Stimulated activated naive CD8-positive, alpha-beta T cell treated with anti-CD3 and anti-CD28 coated beads, Interleukin-15, amount 100 ng/mL, for 72 hours (primary cell): ENCODE data around the gene ZNF555.
"Not testable (repeated sequence)": the region's sequence is repeated elsewhere in the genome, so short reads cannot be mapped to it uniquely, and the experiment has no call there.

ENCODE experiments used
- ATAC-seq: fragments of 150-1000 bp; cut with Tn5 transposase; 2 replicates; pipeline ENCODE4 v1.10.0; 2021; ENCODE audit warnings: mild to moderate bottlenecking, moderate library complexity
- DNase-seq, 2 donors: peaks; one replicate each; pipeline ENCODE4 v3.0.0; 2021 to 2022
- H3K27ac Mint-ChIP-seq, 2 donors: one replicate each; pipeline ENCODE4 v1.8.0; 2022; ENCODE audit warnings: mild to moderate bottlenecking in 2 of 2, mixed read lengths in 2 of 2, moderate library complexity in 2 of 2
- H3K27me3 Mint-ChIP-seq: one replicate; pipeline ENCODE4 v1.8.0; 2022; ENCODE audit warnings: mixed read lengths
- H3K4me1 Mint-ChIP-seq: one replicate; pipeline ENCODE4 v1.8.0; 2022; ENCODE audit warnings: mild to moderate bottlenecking, mixed read lengths
- H3K4me3 Mint-ChIP-seq, 2 donors: one replicate each; pipeline ENCODE4 v1.8.0; 2022; ENCODE audit warnings: mild to moderate bottlenecking in 2 of 2, mixed read lengths in 2 of 2, moderate library complexity in 1 of 2
- H3K9me3 Mint-ChIP-seq, 2 donors: one replicate each; pipeline ENCODE4 v1.8.0; 2022; ENCODE audit warnings: mixed read lengths in 2 of 2

Gene ZNF555

GRCh38 chr19:2813235-2814160, 27.8 kb upstream of the ZNF555 start:
- Mint-ChIP-seq H3K9me3 (no peaks in the 10 kb centered on the region), H3K4me3 (no peak overlapping the region), H3K4me1 (peaks cover 6% of the 10 kb centered on the region), H3K27ac (no peak overlapping the region), H3K27me3 (no peaks in the 10 kb centered on the region)
- ATAC-seq, result no peak
- no peak for DNase-seq

- H3K27ac Mint-ChIP-seq, result peak overlapping the region in 1 of 2 donors; percentile 64
- ATAC-seq (no peak), DNase-seq (no peak)
- H3K4me1 Mint-ChIP-seq, result peaks cover 6% of the 10 kb centered on the region
- no peaks in the 10 kb centered on the region for H3K27me3 Mint-ChIP-seq
- H3K4me3 Mint-ChIP-seq, result no peak overlapping the region
- no peaks in the 10 kb centered on the region for H3K9me3 Mint-ChIP-seq
Measured at GRCh38 chr19:2814426-2814825, 26.8 kb upstream of the ZNF555 start.

- peaks cover 6% of the 10 kb centered on the region for H3K4me1 Mint-ChIP-seq
- DNase-seq, result no peak
- H3K9me3 Mint-ChIP-seq, result no peaks in the 10 kb centered on the region
- no peak for ATAC-seq
- no peaks in the 10 kb centered on the region for H3K27me3 Mint-ChIP-seq
- no peak overlapping the region for H3K27ac Mint-ChIP-seq
- H3K4me3 Mint-ChIP-seq, result no peak overlapping the region
Measured at GRCh38 chr19:2815191-2815614, 26.1 kb upstream of the ZNF555 start.

GRCh38 chr19:2815923-2816322, 25.4 kb upstream of the ZNF555 start:
- Mint-ChIP-seq H3K4me1 (peaks cover 9% of the 10 kb centered on the region), H3K27ac (peak overlapping the region in 1 of 2 donors; percentile 27), H3K27me3 (no peaks in the 10 kb centered on the region), H3K9me3 (no peaks in the 10 kb centered on the region), H3K4me3 (no peak overlapping the region)
- DNase-seq (no peak), ATAC-seq (no peak)

- DNase-seq, result no peak
- no peak for ATAC-seq
- Mint-ChIP-seq H3K27me3 (no peaks in the 10 kb centered on the region), H3K9me3 (no peaks in the 10 kb centered on the region), H3K27ac (no peak overlapping the region), H3K4me1 (peaks cover 16% of the 10 kb centered on the region), H3K4me3 (no peak overlapping the region)
Measured at GRCh38 chr19:2816641-2817040, 24.6 kb upstream of the ZNF555 start.

GRCh38 chr19:2817237-2817829, 23.9 kb upstream of the ZNF555 start:
- not testable (repeated sequence) for ATAC-seq, DNase-seq, H3K9me3 Mint-ChIP-seq, H3K27me3 Mint-ChIP-seq, H3K4me3 Mint-ChIP-seq
- Mint-ChIP-seq H3K4me1 (peaks cover 16% of the 10 kb centered on the region), H3K27ac (peak overlapping the region in 1 of 2 donors; percentile 94)

- Mint-ChIP-seq H3K4me3 (peak within 1 kb of the TSS; percentile 91 to 96), H3K9me3 (no peaks in the 10 kb centered on the region)
- ATAC-seq, result peak; percentile 93
Measured at GRCh38 chr19:2819540-2820111, 21.6 kb upstream of the ZNF555 start, which contains the start of gene ZNF554. ZNF554 (plus strand) TSS chr19:2819868; CDS start chr19:2820072, 204 bp downstream.

GRCh38 chr19:2820112-2820702, 21.1 kb upstream of the ZNF555 start:
- Mint-ChIP-seq H3K27me3 (no peaks in the 10 kb centered on the region), H3K27ac (no peak overlapping the region), H3K4me3 (peak overlapping the region; percentile 91 to 96), H3K4me1 (peaks cover 16% of the 10 kb centered on the region), H3K9me3 (no peaks in the 10 kb centered on the region)
- no peak for DNase-seq
- peak; percentile 50 for ATAC-seq

More at GRCh38 chr19:2819540-2820111, 21.6 kb upstream of the ZNF555 start, which contains the start of gene ZNF554:
- peaks cover 16% of the 10 kb centered on the region for H3K4me1 Mint-ChIP-seq
- peak; percentile 97 to 98 for DNase-seq
- H3K27ac Mint-ChIP-seq, result peak within 1 kb of the TSS in 1 of 2 donors; percentile 92
- no peaks in the 10 kb centered on the region for H3K27me3 Mint-ChIP-seq

- Mint-ChIP-seq H3K27ac (no peak overlapping the region), H3K4me1 (peaks cover 9% of the 10 kb centered on the region), H3K4me3 (no peak overlapping the region), H3K27me3 (no peaks in the 10 kb centered on the region), H3K9me3 (peaks cover 4 to 8% of the 10 kb centered on the region in 2 donors)
- ATAC-seq, result no peak
- DNase-seq, result no peak
Measured at GRCh38 chr19:2822846-2823245, 18.4 kb upstream of the ZNF555 start.

GRCh38 chr19:2823646-2824045, 17.6 kb upstream of the ZNF555 start:
- no peak for ATAC-seq
- peaks cover 9% of the 10 kb centered on the region for H3K4me1 Mint-ChIP-seq

GRCh38 chr19:2824129-2824528, 17.1 kb upstream of the ZNF555 start:
- H3K4me1 Mint-ChIP-seq, result peaks cover 9% of the 10 kb centered on the region
- DNase-seq, result no peak
- H3K4me3 Mint-ChIP-seq, result no peak overlapping the region
- H3K27ac Mint-ChIP-seq, result no peak overlapping the region
- no peak for ATAC-seq
- H3K9me3 Mint-ChIP-seq, result peaks cover 13 to 16% of the 10 kb centered on the region in 2 donors
- H3K27me3 Mint-ChIP-seq, result no peaks in the 10 kb centered on the region

More at GRCh38 chr19:2823646-2824045, 17.6 kb upstream of the ZNF555 start:
- no peak for DNase-seq
- no peak overlapping the region for H3K4me3 Mint-ChIP-seq
- peaks cover 11 to 16% of the 10 kb centered on the region in 2 donors for H3K9me3 Mint-ChIP-seq
- no peak overlapping the region for H3K27ac Mint-ChIP-seq
- H3K27me3 Mint-ChIP-seq, result no peaks in the 10 kb centered on the region

GRCh38 chr19:2827022-2827421, 14.3 kb upstream of the ZNF555 start:
- ATAC-seq (no peak), DNase-seq (no peak)
- Mint-ChIP-seq H3K9me3 (peaks cover 16 to 36% of the 10 kb centered on the region in 2 donors), H3K27ac (no peak overlapping the region), H3K27me3 (no peaks in the 10 kb centered on the region), H3K4me1 (no peaks in the 10 kb centered on the region), H3K4me3 (no peak overlapping the region)

- DNase-seq, result no peak
- no peak overlapping the region for H3K27ac Mint-ChIP-seq
- no peak for ATAC-seq
- H3K4me3 Mint-ChIP-seq, result no peak overlapping the region
- H3K9me3 Mint-ChIP-seq, result peaks cover 19 to 43% of the 10 kb centered on the region in 2 donors
- H3K4me1 Mint-ChIP-seq, result no peaks in the 10 kb centered on the region
- no peaks in the 10 kb centered on the region for H3K27me3 Mint-ChIP-seq
Measured at GRCh38 chr19:2827840-2828489, 13.3 kb upstream of the ZNF555 start.

- no peaks in the 10 kb centered on the region for H3K27me3 Mint-ChIP-seq
- DNase-seq (no peak), ATAC-seq (no peak)
- H3K4me1 Mint-ChIP-seq, result no peaks in the 10 kb centered on the region
- H3K9me3 Mint-ChIP-seq, result peaks cover 31 to 60% of the 10 kb centered on the region in 2 donors
- H3K27ac Mint-ChIP-seq, result no peak overlapping the region
- H3K4me3 Mint-ChIP-seq, result no peak overlapping the region
Measured at GRCh38 chr19:2834294-2834871, 6.9 kb upstream of the ZNF555 start.

GRCh38 chr19:2837430-2837829, 3.8 kb upstream of the ZNF555 start:
- DNase-seq (no peak), ATAC-seq (no peak)
- peaks cover 28 to 39% of the 10 kb centered on the region in 2 donors for H3K9me3 Mint-ChIP-seq
- H3K4me3 Mint-ChIP-seq, result no peak overlapping the region
- H3K27ac Mint-ChIP-seq, result no peak overlapping the region
- no peaks in the 10 kb centered on the region for H3K27me3 Mint-ChIP-seq
- H3K4me1 Mint-ChIP-seq, result peaks cover 12% of the 10 kb centered on the region
